Activated CD4-positive, alpha-beta T cell treated with anti-CD3 and anti-CD28 coated beads for 36 hours (primary cell): ENCODE data around the gene TGIF1. TPM values are rescaled to one million over a fixed set of nuclear protein-coding genes. Genes with fewer than 3 reads are reported as not detected.
"Not testable (repeated sequence)": the region's sequence is repeated elsewhere in the genome, so short reads cannot be mapped to it uniquely, and the experiment has no call there.

Source experiments
- ATAC-seq: fragments of 200-7000 bp; cut with Tn5 transposase; one replicate; pipeline ENCODE4 v1.10.0; 2021; ENCODE audit warnings: mild to moderate bottlenecking, moderate library complexity
- CTCF ChIA-PET: fragments of 350-600 bp; sonication (Branson Sonifier 250); formaldehyde crosslinking; loops from one replicate; lab custom pipeline; 2021; ENCODE audit warnings: antibody characterized with exemption; lab: Charles Lee
- POLR2A ChIA-PET: fragments of 350-600 bp; sonication (Branson Sonifier 250); formaldehyde crosslinking; loops from one replicate; lab custom pipeline; 2021; ENCODE audit warnings: antibody characterized with exemption, inconsistent platforms; lab: Charles Lee
- DNase-seq: peaks from one replicate; pipeline ENCODE4 v3.0.0-alpha.2; 2020
- H3K27ac Mint-ChIP-seq: one replicate; pipeline ENCODE4 v1.8.0; 2021; ENCODE audit warnings: mixed read lengths
- H3K27me3 Mint-ChIP-seq: one replicate; pipeline ENCODE4 v1.8.0; 2021; ENCODE audit warnings: mixed read lengths
- H3K36me3 Mint-ChIP-seq: one replicate; pipeline ENCODE4 v1.8.0; 2021; ENCODE audit warnings: low read depth, mixed read lengths
- H3K4me1 Mint-ChIP-seq: one replicate; pipeline ENCODE4 v1.8.0; 2021; ENCODE audit warnings: mixed read lengths
- H3K4me3 Mint-ChIP-seq: one replicate; pipeline ENCODE4 v1.8.0; 2021; ENCODE audit warnings: mild to moderate bottlenecking, moderate library complexity, mixed read lengths
- H3K9me3 Mint-ChIP-seq: one replicate; pipeline ENCODE4 v1.8.0; 2021; ENCODE audit warnings: low read depth, mixed read lengths
- intact Hi-C, 2 experiments: fragments of 100-400 bp; cut with DNase I in 1 of 2; cut with micrococcal nuclease in 1 of 2; formaldehyde crosslinking; loops; one replicate each; pipeline versions ENCODE4 v1.14.2 to v1.15.1; 2022 to 2024; cut with DNase I, micrococcal nuclease
- total RNA-seq, 2 experiments: library from RNA; stranded (reverse); gene quantifications; one replicate each; pipeline ENCODE4 v1.2.3, GENCODE V29; 2021

The TGIF1 gene
- total RNA-seq, 2 experiments from 2014 or later, result 42.7 to 46.3 TPM

DNA sequence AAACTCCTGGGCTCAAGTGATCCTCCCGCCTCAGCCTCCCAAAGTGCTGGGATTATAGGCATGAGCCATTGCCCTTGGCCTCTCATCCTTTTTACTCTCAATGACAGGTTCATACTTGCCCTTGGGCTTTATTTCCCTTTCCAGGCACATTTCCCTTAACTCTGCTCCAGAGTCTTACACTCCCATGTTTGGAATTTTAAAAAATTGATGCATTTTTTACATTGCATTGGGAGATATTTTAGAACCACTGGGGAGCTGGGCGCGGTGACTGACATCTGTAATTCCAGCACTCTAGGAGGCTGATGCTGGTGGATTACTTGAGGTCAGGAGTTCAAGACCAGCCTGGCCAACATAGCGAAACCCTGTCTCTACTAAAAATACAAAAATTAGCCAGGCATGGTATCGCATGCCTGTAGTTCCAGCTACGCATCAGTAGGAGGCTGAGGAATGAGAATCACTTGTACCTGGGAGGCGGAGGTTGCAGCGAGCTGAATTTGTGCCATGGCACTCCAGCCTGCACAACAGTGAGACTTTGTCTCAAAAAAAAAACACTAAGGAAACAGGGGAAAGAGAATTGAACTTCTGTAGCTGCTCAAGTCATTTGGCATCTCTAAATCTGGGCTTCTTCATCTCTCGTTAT is 18.2 kb downstream of the TGIF1 start:
- POLR2A ChIA-PET, result no interaction called here

GRCh38 chr18:3468833-3469232 is 18.9 kb downstream of the TGIF1 start:
- DNase-seq, result no peak
- POLR2A ChIA-PET, result no interaction called here
- Mint-ChIP-seq H3K36me3 (no peaks in the 10 kb centered on the region), H3K9me3 (no peaks in the 10 kb centered on the region), H3K27me3 (no peaks in the 10 kb centered on the region), H3K4me1 (peaks cover 28% of the 10 kb centered on the region), H3K4me3 (no peak overlapping the region), H3K27ac (no peak overlapping the region)
- ATAC-seq, result no peak
- intact Hi-C loops, result no loop called here
- CTCF ChIA-PET, result interaction anchor here (1.2 to 1.6 kb wide), 3 partner anchors 10 to 197 kb away, joined by 3 to 4 read pairs (median 3); no protein-coding TSS in a partner anchor

More for the DNA sequence above, 18.2 kb downstream of the TGIF1 start:
- ATAC-seq (no peak), DNase-seq (no peak)
- H3K4me3 Mint-ChIP-seq, result no peak overlapping the region
- H3K36me3 Mint-ChIP-seq, result no peaks in the 10 kb centered on the region
- H3K27me3 Mint-ChIP-seq, result no peaks in the 10 kb centered on the region
- no peaks in the 10 kb centered on the region for H3K9me3 Mint-ChIP-seq
- CTCF ChIA-PET, result interaction anchor here (1.3 to 3.0 kb wide), 3 partner anchors 9 to 127 kb away, joined by 4 to 12 read pairs (median 4); no protein-coding TSS in a partner anchor
- no peak overlapping the region for H3K27ac Mint-ChIP-seq
- H3K4me1 Mint-ChIP-seq, result peaks cover 23% of the 10 kb centered on the region
- intact Hi-C loops, result no loop called here

- intact Hi-C loops, result no loop called here
- Mint-ChIP-seq H3K27me3 (peaks cover 2% of the 10 kb centered on the region), H3K27ac (no peak overlapping the region), H3K36me3 (peaks cover 4% of the 10 kb centered on the region), H3K9me3 (peaks cover 4% of the 10 kb centered on the region), H3K4me1 (peaks cover 24% of the 10 kb centered on the region), H3K4me3 (no peak overlapping the region)
- CTCF ChIA-PET, result interaction anchor here (0.6 to 1.2 kb wide), 4 partner anchors 16 to 1558 kb away, joined by 4 to 6 read pairs (median 4); no protein-coding TSS in a partner anchor
- POLR2A ChIA-PET, result interaction anchor here (0.6 kb wide), 1 partner anchor 193 kb away, joined by 3 read pairs; no protein-coding TSS in a partner anchor
- ATAC-seq (no peak), DNase-seq (no peak)
Observed at GRCh38 chr18:3471141-3471648, 21.2 kb downstream of the TGIF1 start.

DNA sequence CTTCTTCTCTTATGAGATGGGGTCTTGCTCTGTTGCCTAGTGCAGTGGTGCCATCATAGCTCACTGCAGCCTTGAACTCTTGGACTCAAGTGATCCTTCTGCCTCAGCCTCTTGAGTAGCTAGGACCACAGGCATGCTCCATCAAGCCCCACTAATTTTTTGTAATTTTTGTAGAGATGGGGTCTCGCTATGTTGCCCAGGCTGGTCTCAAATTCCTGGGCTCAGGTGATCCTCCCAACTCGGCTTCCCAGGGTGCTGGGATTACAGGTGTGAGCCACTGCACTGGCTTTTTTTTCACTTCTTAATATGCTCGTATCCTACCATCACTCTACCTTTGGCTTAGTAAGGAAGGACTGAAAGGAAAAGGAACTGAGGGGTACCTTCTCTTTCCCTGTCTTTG is 22.1 kb downstream of the TGIF1 start:
- CTCF ChIA-PET, result interaction anchor here (1.1 to 2.4 kb wide), 2 partner anchors 13 to 17 kb away, joined by 4 to 11 read pairs; no protein-coding TSS in a partner anchor

DNA sequence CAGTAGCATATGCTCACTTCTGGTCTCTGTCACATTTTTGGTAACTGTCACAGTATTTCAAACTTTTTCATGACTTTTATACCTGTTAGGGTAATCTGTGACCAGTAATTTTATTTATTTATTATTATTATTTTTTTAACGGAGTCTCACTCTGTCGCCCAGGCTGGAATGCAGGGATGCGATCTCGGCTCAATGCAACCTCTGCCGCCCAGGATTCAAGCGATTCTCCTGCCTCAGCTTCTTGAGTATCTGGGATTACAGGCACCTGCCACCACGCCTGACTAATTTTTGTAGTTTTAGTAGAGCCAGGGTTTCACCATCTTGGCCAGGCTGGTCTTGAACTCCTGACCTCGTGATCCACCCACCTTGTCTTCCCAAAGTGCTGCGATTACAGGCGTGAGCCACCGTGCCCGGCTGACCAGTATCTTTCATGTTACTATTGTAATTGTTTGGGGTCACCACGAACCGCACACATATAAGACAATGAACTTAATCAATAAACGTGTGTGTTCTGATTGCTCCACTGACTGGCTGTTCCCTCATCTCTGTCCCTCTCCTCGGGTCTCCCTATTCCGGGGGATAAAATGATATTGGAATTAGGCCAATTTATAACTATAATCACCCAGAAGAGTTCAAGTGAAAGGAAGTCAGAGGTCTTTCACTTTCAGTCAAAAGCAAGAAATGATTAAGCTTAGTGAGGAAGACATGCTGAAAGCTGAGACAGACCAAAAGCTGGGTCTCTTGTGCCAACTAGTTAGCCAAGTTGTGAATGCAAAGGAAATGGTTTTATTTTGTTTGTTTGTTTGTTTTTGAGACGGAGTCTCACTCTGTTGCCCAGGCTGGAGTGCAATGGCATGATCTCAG is 22.9 kb downstream of the TGIF1 start:
- no peak overlapping the region for H3K4me3 Mint-ChIP-seq
- H3K4me1 Mint-ChIP-seq, result peaks cover 12% of the 10 kb centered on the region
- peaks cover 4% of the 10 kb centered on the region for H3K36me3 Mint-ChIP-seq
- DNase-seq, result peak; percentile 23
- ChIA-PET CTCF (interaction anchor here (0.7 to 2.4 kb wide), 9 partner anchors 10 to 193 kb away, joined by 3 to 11 read pairs (median 4); no protein-coding TSS in a partner anchor), POLR2A (interaction anchor here (0.6 to 0.8 kb wide), 3 partner anchors 20 to 171 kb away, joined by 3 read pairs; no protein-coding TSS in a partner anchor)
- H3K9me3 Mint-ChIP-seq, result peaks cover 4% of the 10 kb centered on the region
- H3K27ac Mint-ChIP-seq, result no peak overlapping the region
- peaks cover 2% of the 10 kb centered on the region for H3K27me3 Mint-ChIP-seq
- intact Hi-C loops, result loop anchor here (1.0 to 2.0 kb wide), 4 partner anchors 14 to 121 kb away; no protein-coding TSS in a partner anchor
- peak; percentile 89 for ATAC-seq

More for the DNA sequence above, 22.1 kb downstream of the TGIF1 start:
- H3K27ac Mint-ChIP-seq, ATAC-seq, H3K4me3 Mint-ChIP-seq, POLR2A ChIA-PET, DNase-seq, H3K9me3 Mint-ChIP-seq, H3K27me3 Mint-ChIP-seq, H3K36me3 Mint-ChIP-seq: not testable (repeated sequence)
- intact Hi-C loops, result loop anchor here in 1 of 2 experiments (2.0 kb wide), 1 partner anchor 13 kb away; no protein-coding TSS in a partner anchor
- H3K4me1 Mint-ChIP-seq, result peaks cover 15% of the 10 kb centered on the region

GRCh38 chr18:3478262-3478978 is 28.4 kb downstream of the TGIF1 start:
- Mint-ChIP-seq H3K36me3 (peaks cover 4% of the 10 kb centered on the region), H3K4me1 (peaks cover 5% of the 10 kb centered on the region), H3K4me3 (no peak overlapping the region), H3K27me3 (peaks cover 3% of the 10 kb centered on the region), H3K9me3 (peaks cover 4% of the 10 kb centered on the region), H3K27ac (no peak overlapping the region)
- ATAC-seq (no peak), DNase-seq (no peak)
- intact Hi-C loops, result no loop called here
- POLR2A ChIA-PET, result no interaction called here
- CTCF ChIA-PET, result interaction anchor here (1.2 to 2.1 kb wide), 3 partner anchors 107 to 188 kb away, joined by 3 to 7 read pairs (median 5); no protein-coding TSS in a partner anchor

- intact Hi-C loops, result no loop called here
- Mint-ChIP-seq H3K4me1 (peaks cover under 1% of the 10 kb centered on the region), H3K27me3 (peaks cover 3% of the 10 kb centered on the region), H3K4me3 (no peak overlapping the region), H3K27ac (no peak overlapping the region), H3K36me3 (no peaks in the 10 kb centered on the region), H3K9me3 (no peaks in the 10 kb centered on the region)
- DNase-seq (no peak), ATAC-seq (no peak)
- ChIA-PET CTCF (interaction anchor here (0.9 to 1.0 kb wide), 2 partner anchors 12 to 186 kb away, joined by 3 to 4 read pairs; no protein-coding TSS in a partner anchor), POLR2A (no interaction called here)
Observed at GRCh38 chr18:3479978-3480509, 30.1 kb downstream of the TGIF1 start.

- no peak for ATAC-seq
- intact Hi-C loops, result no loop called here
- POLR2A ChIA-PET, result no interaction called here
- H3K27ac Mint-ChIP-seq, result no peak overlapping the region
- peaks cover 3% of the 10 kb centered on the region for H3K27me3 Mint-ChIP-seq
- DNase-seq, result no peak
- CTCF ChIA-PET, result interaction anchor here (0.6 to 1.5 kb wide), 5 partner anchors 13 to 184 kb away, joined by 3 to 6 read pairs (median 4); no protein-coding TSS in a partner anchor
- no peaks in the 10 kb centered on the region for H3K9me3 Mint-ChIP-seq
- H3K36me3 Mint-ChIP-seq, result no peaks in the 10 kb centered on the region
- H3K4me3 Mint-ChIP-seq, result no peak overlapping the region
- peaks cover 5% of the 10 kb centered on the region for H3K4me1 Mint-ChIP-seq
Observed at GRCh38 chr18:3480827-3481573, 31.0 kb downstream of the TGIF1 start.

GRCh38 chr18:3481696-3482210 is 31.8 kb downstream of the TGIF1 start:
- H3K4me3 Mint-ChIP-seq, result no peak overlapping the region
- POLR2A ChIA-PET, result no interaction called here
- peak; percentile 90 for ATAC-seq

More at GRCh38 chr18:3481696-3482210, 31.8 kb downstream of the TGIF1 start:
- CTCF ChIA-PET, result interaction anchor here (0.6 to 1.5 kb wide), 12 partner anchors 14 to 230 kb away, joined by 3 to 6 read pairs (median 3); no protein-coding TSS in a partner anchor
- Mint-ChIP-seq H3K4me1 (peaks cover 5% of the 10 kb centered on the region), H3K9me3 (no peaks in the 10 kb centered on the region), H3K27me3 (peaks cover 3% of the 10 kb centered on the region), H3K36me3 (no peaks in the 10 kb centered on the region), H3K27ac (no peak overlapping the region)
- intact Hi-C loops, result no loop called here
- peak; percentile 48 for DNase-seq
